Measurements from ENCODE around the gene CEP112. TPM values are rescaled to one million over a fixed set of nuclear protein-coding genes. Genes with fewer than 3 reads are reported as not detected.

CEP112 gene
- total and polyA plus RNA-seq, 2 experiments from 2014 or later, result 4.0 to 4.3 TPM

DNA sequence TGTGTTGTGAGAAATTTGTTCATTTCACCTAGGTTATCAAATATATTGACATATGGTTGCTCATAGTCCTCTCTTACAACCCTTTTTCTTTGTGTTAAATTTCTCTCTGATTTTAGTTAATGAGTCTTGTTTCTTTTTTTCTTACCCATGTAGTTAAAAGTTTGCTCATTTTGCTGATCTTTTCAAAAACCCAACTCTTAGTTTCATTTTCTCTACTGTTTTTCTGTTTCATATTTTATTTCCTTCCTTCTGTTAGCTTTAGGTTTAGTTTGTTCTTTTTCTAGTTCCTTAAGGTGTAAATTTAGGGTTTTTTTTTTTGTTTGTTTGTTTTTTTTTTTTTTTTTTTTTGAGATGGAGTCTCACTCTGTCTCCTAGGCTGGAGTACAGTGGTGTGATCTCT, 42.4 kb downstream of the CEP112 start:
- DNase-seq (ENCODE audit: low spot score), result no peak
- H2AFZ ChIP-seq, result no peak overlapping the region

More for the DNA sequence above, 42.4 kb downstream of the CEP112 start:
- no peaks in the 10 kb centered on the region for H3F3A ChIP-seq (replicated peaks; ENCODE audit: low read depth)
- no peak overlapping the region for H3K4me2 ChIP-seq
- no peaks in the 10 kb centered on the region for H3K27me3 ChIP-seq (ENCODE audit: insufficient read depth)
- no peaks in the 10 kb centered on the region for H3K4me1 ChIP-seq (ENCODE audit: insufficient read depth)
- no peak overlapping the region for H3K4me3 ChIP-seq
- no peaks in the 10 kb centered on the region for H3K36me3 ChIP-seq (ENCODE audit: insufficient read depth)
- no peak for ATAC-seq
- Mint-ChIP-seq H3K27me3 (ENCODE audit: insufficient read depth, low read depth, poor library complexity) (no peaks in the 10 kb centered on the region), H3K4me3 (no peak overlapping the region), H3K9me3 (no peaks in the 10 kb centered on the region), H3K4me1 (no peaks in the 10 kb centered on the region), H3K36me3 (ENCODE audit: low read depth) (no peaks in the 10 kb centered on the region), H3K27ac (no peak overlapping the region)
- no peaks in the 10 kb centered on the region for H3K79me2 ChIP-seq (replicated peaks; ENCODE audit: insufficient read depth)
- TF ChIP-seq, protein P1, sequence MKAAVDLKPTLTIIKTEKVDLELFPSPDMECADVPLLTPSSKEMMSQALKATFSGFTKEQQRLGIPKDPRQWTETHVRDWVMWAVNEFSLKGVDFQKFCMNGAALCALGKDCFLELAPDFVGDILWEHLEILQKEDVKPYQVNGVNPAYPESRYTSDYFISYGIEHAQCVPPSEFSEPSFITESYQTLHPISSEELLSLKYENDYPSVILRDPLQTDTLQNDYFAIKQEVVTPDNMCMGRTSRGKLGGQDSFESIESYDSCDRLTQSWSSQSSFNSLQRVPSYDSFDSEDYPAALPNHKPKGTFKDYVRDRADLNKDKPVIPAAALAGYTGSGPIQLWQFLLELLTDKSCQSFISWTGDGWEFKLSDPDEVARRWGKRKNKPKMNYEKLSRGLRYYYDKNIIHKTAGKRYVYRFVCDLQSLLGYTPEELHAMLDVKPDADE (IDR thresholded peaks at IDR 0.05), result no peak
- TF ChIP-seq EZH2 (IDR thresholded peaks at IDR 0.05; ENCODE audit: low read depth, unreplicated experiment) (no peak), JUNB (IDR thresholded peaks at IDR 0.05; ENCODE audit: unreplicated experiment) (no peak), CREB1 (CRISPR knock-in tag; IDR thresholded peaks at IDR 0.05; ENCODE audit: low read depth) (no peak), POLR2AphosphoS5 (IDR thresholded peaks at IDR 0.05; ENCODE audit: low read depth) (no peak), EZH2phosphoT487 (IDR thresholded peaks at IDR 0.05; ENCODE audit: unreplicated experiment) (no peak), ZNF331 (CRISPR knock-in tag; IDR thresholded peaks at IDR 0.05; ENCODE audit: low read depth) (no peak), STAT1 (IDR thresholded peaks at IDR 0.05; ENCODE audit: unreplicated experiment) (no peak), NANOG (IDR thresholded peaks at IDR 0.05; ENCODE audit: borderline replicate concordance) (no peak), ZNF114 (CRISPR knock-in tag; IDR thresholded peaks at IDR 0.05) (no peak)
- TF ChIP-seq, protein P2, sequence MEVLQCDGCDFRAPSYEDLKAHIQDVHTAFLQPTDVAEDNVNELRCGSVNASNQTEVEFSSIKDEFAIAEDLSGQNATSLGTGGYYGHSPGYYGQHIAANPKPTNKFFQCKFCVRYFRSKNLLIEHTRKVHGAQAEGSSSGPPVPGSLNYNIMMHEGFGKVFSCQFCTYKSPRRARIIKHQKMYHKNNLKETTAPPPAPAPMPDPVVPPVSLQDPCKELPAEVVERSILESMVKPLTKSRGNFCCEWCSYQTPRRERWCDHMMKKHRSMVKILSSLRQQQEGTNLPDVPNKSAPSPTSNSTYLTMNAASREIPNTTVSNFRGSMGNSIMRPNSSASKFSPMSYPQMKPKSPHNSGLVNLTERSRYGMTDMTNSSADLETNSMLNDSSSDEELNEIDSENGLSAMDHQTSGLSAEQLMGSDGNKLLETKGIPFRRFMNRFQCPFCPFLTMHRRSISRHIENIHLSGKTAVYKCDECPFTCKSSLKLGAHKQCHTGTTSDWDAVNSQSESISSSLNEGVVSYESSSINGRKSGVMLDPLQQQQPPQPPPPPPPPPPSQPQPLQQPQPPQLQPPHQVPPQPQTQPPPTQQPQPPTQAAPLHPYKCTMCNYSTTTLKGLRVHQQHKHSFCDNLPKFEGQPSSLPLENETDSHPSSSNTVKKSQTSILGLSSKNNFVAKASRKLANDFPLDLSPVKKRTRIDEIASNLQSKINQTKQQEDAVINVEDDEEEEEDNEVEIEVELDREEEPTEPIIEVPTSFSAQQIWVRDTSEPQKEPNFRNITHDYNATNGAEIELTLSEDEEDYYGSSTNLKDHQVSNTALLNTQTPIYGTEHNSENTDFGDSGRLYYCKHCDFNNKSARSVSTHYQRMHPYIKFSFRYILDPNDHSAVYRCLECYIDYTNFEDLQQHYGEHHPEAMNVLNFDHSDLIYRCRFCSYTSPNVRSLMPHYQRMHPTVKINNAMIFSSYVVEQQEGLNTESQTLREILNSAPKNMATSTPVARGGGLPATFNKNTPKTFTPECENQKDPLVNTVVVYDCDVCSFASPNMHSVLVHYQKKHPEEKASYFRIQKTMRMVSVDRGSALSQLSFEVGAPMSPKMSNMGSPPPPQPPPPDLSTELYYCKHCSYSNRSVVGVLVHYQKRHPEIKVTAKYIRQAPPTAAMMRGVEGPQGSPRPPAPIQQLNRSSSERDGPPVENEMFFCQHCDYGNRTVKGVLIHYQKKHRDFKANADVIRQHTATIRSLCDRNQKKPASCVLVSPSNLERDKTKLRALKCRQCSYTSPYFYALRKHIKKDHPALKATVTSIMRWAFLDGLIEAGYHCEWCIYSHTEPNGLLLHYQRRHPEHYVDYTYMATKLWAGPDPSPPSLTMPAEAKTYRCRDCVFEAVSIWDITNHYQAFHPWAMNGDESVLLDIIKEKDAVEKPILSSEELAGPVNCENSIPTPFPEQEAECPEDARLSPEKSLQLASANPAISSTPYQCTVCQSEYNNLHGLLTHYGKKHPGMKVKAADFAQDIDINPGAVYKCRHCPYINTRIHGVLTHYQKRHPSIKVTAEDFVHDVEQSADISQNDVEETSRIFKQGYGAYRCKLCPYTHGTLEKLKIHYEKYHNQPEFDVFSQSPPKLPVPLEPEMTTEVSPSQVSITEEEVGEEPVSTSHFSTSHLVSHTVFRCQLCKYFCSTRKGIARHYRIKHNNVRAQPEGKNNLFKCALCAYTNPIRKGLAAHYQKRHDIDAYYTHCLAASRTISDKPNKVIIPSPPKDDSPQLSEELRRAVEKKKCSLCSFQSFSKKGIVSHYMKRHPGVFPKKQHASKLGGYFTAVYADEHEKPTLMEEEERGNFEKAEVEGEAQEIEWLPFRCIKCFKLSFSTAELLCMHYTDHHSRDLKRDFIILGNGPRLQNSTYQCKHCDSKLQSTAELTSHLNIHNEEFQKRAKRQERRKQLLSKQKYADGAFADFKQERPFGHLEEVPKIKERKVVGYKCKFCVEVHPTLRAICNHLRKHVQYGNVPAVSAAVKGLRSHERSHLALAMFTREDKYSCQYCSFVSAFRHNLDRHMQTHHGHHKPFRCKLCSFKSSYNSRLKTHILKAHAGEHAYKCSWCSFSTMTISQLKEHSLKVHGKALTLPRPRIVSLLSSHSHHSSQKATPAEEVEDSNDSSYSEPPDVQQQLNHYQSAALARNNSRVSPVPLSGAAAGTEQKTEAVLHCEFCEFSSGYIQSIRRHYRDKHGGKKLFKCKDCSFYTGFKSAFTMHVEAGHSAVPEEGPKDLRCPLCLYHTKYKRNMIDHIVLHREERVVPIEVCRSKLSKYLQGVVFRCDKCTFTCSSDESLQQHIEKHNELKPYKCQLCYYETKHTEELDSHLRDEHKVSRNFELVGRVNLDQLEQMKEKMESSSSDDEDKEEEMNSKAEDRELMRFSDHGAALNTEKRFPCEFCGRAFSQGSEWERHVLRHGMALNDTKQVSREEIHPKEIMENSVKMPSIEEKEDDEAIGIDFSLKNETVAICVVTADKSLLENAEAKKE (CRISPR knock-in tag; IDR thresholded peaks at IDR 0.05), result no peak
- TF ChIP-seq, protein P3, sequence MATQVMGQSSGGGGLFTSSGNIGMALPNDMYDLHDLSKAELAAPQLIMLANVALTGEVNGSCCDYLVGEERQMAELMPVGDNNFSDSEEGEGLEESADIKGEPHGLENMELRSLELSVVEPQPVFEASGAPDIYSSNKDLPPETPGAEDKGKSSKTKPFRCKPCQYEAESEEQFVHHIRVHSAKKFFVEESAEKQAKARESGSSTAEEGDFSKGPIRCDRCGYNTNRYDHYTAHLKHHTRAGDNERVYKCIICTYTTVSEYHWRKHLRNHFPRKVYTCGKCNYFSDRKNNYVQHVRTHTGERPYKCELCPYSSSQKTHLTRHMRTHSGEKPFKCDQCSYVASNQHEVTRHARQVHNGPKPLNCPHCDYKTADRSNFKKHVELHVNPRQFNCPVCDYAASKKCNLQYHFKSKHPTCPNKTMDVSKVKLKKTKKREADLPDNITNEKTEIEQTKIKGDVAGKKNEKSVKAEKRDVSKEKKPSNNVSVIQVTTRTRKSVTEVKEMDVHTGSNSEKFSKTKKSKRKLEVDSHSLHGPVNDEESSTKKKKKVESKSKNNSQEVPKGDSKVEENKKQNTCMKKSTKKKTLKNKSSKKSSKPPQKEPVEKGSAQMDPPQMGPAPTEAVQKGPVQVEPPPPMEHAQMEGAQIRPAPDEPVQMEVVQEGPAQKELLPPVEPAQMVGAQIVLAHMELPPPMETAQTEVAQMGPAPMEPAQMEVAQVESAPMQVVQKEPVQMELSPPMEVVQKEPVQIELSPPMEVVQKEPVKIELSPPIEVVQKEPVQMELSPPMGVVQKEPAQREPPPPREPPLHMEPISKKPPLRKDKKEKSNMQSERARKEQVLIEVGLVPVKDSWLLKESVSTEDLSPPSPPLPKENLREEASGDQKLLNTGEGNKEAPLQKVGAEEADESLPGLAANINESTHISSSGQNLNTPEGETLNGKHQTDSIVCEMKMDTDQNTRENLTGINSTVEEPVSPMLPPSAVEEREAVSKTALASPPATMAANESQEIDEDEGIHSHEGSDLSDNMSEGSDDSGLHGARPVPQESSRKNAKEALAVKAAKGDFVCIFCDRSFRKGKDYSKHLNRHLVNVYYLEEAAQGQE (IDR thresholded peaks at IDR 0.05; ENCODE audit: unreplicated experiment), result no peak
- TF ChIP-seq, protein P4, sequence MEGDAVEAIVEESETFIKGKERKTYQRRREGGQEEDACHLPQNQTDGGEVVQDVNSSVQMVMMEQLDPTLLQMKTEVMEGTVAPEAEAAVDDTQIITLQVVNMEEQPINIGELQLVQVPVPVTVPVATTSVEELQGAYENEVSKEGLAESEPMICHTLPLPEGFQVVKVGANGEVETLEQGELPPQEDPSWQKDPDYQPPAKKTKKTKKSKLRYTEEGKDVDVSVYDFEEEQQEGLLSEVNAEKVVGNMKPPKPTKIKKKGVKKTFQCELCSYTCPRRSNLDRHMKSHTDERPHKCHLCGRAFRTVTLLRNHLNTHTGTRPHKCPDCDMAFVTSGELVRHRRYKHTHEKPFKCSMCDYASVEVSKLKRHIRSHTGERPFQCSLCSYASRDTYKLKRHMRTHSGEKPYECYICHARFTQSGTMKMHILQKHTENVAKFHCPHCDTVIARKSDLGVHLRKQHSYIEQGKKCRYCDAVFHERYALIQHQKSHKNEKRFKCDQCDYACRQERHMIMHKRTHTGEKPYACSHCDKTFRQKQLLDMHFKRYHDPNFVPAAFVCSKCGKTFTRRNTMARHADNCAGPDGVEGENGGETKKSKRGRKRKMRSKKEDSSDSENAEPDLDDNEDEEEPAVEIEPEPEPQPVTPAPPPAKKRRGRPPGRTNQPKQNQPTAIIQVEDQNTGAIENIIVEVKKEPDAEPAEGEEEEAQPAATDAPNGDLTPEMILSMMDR (conservative IDR thresholded peaks at IDR 0.05; ENCODE audit: low read depth in 2 of 2), result no peak
- H4K20me1 ChIP-seq (replicated peaks; ENCODE audit: insufficient read depth), result no peaks in the 10 kb centered on the region
- no peak overlapping the region for H3K27ac ChIP-seq (ENCODE audit: low read depth)
- H3K9me2 ChIP-seq (ENCODE audit: insufficient read depth), result no peaks in the 10 kb centered on the region
